Activated CD4-positive, alpha-beta T cell treated with anti-CD3 and anti-CD28 coated beads, Interleukin-2, amount 50 U/mL, for 48 hours (primary cell): ENCODE measurements around the gene PSMB11.

Source experiments
- DNase-seq, 2 experiments: peaks; one replicate each; pipeline ENCODE4 v3.0.0-alpha.2; 2020

Gene PSMB11

DNA sequence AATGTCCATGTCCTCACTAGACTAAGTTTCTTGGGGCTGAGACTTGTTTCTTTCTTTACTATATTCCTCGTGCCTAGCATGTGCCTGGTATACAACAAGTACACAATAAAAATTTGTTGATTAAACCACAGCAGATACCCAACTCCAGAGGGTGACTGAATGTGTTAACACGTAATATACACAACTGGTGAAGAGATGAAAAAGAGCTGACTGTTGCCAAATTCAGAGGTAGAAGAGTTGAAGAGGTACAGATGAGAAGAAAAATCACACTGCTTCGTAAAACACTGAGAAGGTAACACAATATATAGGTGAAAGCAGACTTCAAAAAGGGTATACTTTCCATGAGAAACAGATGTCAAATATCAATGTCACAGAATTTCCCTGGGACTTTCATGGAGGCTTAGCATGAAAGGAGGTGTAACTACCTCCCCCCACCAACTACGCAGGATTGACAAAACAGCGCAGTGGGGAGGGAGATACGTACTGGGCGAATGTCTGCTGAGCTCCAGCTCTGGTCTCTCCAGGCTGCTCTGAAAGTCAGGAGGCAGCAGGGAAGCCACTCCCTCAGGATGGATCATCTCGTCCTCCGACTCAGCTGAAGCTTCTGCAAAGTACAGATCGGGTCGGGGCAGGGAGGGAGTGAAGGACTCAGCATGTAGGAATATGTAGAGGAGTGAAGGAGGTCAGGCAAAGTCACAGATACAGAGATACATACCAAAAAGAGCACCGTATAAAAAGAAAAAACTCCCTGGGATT, 47.7 kb downstream of the PSMB11 start:
- DNase-seq: no peak

DNA sequence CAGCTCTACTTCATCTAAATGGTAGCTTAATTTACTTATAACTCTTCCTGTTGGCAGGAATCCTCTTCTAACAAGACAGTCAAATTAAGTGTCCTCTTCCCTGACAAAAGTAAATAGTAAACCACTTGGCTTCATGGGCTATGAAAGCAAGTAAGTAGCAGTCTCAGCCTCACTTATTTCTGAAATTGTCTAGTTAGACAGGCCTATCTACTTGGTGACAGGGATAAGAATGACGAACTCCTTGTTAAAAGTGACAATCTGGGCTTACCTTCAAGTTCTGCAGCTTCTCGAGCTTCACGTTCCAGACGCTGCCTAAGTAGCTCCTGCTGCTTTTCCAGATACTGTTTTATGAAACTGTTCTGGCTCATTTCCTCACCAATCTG, 48.2 kb downstream of the PSMB11 start:
- DNase-seq: no peak

DNA sequence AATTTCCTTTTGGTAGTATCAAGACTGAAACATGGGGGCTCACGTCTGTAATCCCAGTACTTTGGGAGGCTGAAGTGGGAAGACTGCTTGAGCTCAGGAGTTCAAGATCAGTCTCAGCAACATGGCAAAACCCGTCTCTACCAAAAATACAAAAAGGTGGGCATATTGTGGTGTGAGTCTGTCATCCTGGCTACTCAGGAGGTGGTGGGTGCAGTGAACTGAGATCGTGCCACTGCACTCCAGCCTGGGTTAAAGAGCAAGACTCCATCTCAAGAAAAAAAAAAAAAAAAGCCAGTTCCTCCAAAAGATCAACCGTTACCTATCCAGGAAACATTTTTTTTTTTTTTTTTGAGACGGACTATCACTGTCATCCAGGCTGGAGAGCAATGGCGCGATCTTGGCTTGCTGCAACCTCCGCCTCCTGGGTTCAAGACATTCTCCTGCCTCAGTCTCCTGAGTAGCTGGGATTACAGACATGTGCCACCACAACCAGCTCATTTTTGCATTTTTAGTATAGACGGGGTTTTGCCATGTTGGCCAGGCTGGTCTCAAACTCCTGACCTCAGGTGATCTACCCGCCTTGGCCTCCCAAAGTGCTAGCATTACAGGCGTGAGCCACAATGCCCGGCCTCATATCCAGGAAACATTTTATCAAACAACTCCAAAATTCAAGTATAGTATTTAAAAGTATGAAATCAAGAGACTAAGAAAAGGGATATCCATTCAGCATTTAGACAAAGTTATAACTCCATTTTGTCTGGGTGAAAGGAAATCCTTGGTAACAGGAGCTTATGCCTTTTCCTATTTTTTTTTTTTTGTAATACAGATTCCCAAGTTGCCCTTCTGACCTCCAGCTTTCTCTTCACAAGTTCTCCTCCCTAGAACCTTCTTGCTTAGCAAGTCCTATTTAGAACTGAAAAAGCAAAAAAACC, 49.5 kb downstream of the PSMB11 start:
- no peak for DNase-seq

DNA sequence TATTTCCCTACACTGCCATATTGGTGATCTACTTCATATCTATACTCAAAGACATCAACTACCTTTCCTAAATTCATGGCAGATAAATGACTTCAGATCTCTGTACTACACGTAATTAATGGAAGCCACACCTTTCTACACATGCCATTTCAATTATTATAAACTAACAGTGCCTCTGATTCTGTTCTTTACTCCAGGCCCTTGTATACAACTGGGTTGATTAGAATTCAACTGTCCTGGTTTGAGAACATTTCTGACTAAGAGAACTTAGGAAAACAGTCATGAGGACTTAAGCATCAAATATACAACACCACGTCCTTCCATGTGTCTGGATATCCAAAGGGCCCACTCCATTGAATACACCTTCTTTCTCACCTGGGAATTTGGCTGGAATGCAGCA, 51.1 kb downstream of the PSMB11 start:
- no peak for DNase-seq

DNA sequence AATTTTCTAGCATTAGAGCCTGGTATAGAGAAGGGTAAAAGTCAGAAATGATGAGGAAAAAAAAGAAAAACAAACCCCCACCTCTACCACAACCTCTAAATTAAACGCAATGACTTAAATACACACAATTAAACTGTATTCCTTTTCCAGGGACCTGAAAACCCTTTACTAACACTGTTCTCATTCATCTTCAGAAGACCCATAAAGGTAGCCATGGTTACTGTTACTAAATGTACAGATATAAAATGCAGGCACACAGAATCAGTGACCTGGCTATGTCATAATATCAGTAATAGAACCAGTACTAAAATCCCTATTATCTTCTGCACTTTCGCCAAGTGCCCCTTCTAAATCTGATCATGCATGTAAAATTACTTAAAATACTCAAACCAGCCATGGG, 51.5 kb downstream of the PSMB11 start:
- DNase-seq: no peak
